H9 (cell line): ENCODE measurements around the gene COL28A1. TPM values are rescaled to one million over a fixed set of nuclear protein-coding genes. Genes with fewer than 3 reads are reported as not detected.

Experiments
- DNase-seq: peaks from one replicate; pipeline ENCODE4 v3.0.0-alpha.2; 2017
- H2AFZ ChIP-seq: one replicate; pipeline ENCODE4 v1.6.1; 2013; ENCODE audit warnings: mild to moderate bottlenecking, low read length, control low read depth, moderate library complexity
- H2AK5ac ChIP-seq: 2 replicates; pipeline ENCODE4 v1.6.1; 2013; ENCODE audit warnings: low read length, control low read depth, mixed read lengths; ENCODE audit not compliant: insufficient read length
- H2BK120ac ChIP-seq: one replicate; pipeline ENCODE4 v1.6.1; 2013; ENCODE audit warnings: low read depth, mild to moderate bottlenecking, low read length, control low read depth, inconsistent platforms; ENCODE audit not compliant: poor library complexity, severe bottlenecking
- H2BK12ac ChIP-seq: 2 replicates; pipeline ENCODE4 v1.6.1; 2013; ENCODE audit warnings: low read length, control low read depth, mixed read lengths, low read depth; ENCODE audit not compliant: insufficient read length
- H2BK15ac ChIP-seq: 2 replicates; pipeline ENCODE4 v1.6.1; 2013; ENCODE audit warnings: low read depth, low read length, control low read depth
- H2BK20ac ChIP-seq: one replicate; pipeline ENCODE4 v1.6.1; 2013; ENCODE audit warnings: low read depth, mild to moderate bottlenecking, low read length, control low read depth, inconsistent platforms; ENCODE audit not compliant: poor library complexity, severe bottlenecking
- H2BK5ac ChIP-seq: 2 replicates; pipeline ENCODE4 v1.6.1; 2013; ENCODE audit warnings: low read length, control low read depth, mixed read lengths; ENCODE audit not compliant: insufficient read length
- H3K14ac ChIP-seq: 2 replicates; pipeline ENCODE4 v1.6.1; 2013; ENCODE audit warnings: low read length, control low read depth; ENCODE audit not compliant: insufficient read depth
- H3K18ac ChIP-seq: 2 replicates; pipeline ENCODE4 v1.6.1; 2013; ENCODE audit warnings: low read depth, mild to moderate bottlenecking, mixed read lengths, low read length, control low read depth; ENCODE audit not compliant: insufficient read length
- H3K23ac ChIP-seq: 2 replicates; pipeline ENCODE4 v1.6.1; 2013; ENCODE audit warnings: low read length, control low read depth, mixed read lengths, low read depth; ENCODE audit not compliant: insufficient read length
- H3K23me2 ChIP-seq: 2 replicates; pipeline ENCODE4 v1.6.1; 2013; ENCODE audit warnings: low read depth, mild to moderate bottlenecking, mixed read lengths, low read length, control low read depth; ENCODE audit not compliant: insufficient read length, poor library complexity, severe bottlenecking
- H3K27ac ChIP-seq: 2 replicates; pipeline ENCODE4 v1.5.1; 2013; ENCODE audit warnings: low read length, control low read depth, mixed read lengths, low read depth; ENCODE audit not compliant: insufficient read length
- H3K27me3 ChIP-seq: 2 replicates; pipeline ENCODE4 v1.6.1; 2013; ENCODE audit warnings: low read length, control low read depth, inconsistent platforms; ENCODE audit not compliant: insufficient read depth
- H3K4ac ChIP-seq: 2 replicates; pipeline ENCODE4 v1.6.1; 2013; ENCODE audit warnings: low read depth, mild to moderate bottlenecking, control low read depth, inconsistent platforms, low read length, moderate library complexity
- H3K4me1 ChIP-seq: 2 replicates; pipeline ENCODE4 v1.6.1; 2013; ENCODE audit warnings: low read length, control low read depth, inconsistent platforms; ENCODE audit not compliant: insufficient read depth
- H3K4me2 ChIP-seq: 2 replicates; pipeline ENCODE4 v1.6.1; 2013; ENCODE audit warnings: low read length, control low read depth, mixed read lengths; ENCODE audit not compliant: insufficient read length, insufficient read depth
- H3K56ac ChIP-seq: 2 replicates; pipeline ENCODE4 v1.6.1; 2013; ENCODE audit warnings: low read depth, mild to moderate bottlenecking, mixed read lengths, low read length, control low read depth; ENCODE audit not compliant: insufficient read length
- H3K79me1 ChIP-seq: 2 replicates; pipeline ENCODE4 v1.6.1; 2013; ENCODE audit warnings: low read depth, mild to moderate bottlenecking, moderate library complexity, low read length, control low read depth, inconsistent platforms; ENCODE audit not compliant: insufficient read depth, poor library complexity, severe bottlenecking
- H3K79me2 ChIP-seq: 2 replicates; pipeline ENCODE4 v1.6.1; 2013; ENCODE audit warnings: low read length, control low read depth, inconsistent platforms; ENCODE audit not compliant: insufficient read depth
- H3K9ac ChIP-seq: 2 replicates; pipeline ENCODE4 v1.6.1; 2013; ENCODE audit warnings: low read length, control low read depth, mixed read lengths; ENCODE audit not compliant: insufficient read length; ENCODE audit errors: extremely low read depth
- H3K9me3 ChIP-seq: one replicate; pipeline ENCODE4 v1.6.1; 2013; ENCODE audit warnings: low read depth, low read length, inconsistent platforms; ENCODE audit not compliant: control insufficient read depth
- H3T11ph ChIP-seq: one replicate; pipeline ENCODE4 v1.6.1; 2013; ENCODE audit warnings: mild to moderate bottlenecking, low read length, control low read depth, inconsistent platforms
- H4K20me1 ChIP-seq: one replicate; pipeline ENCODE4 v1.6.1; 2013; ENCODE audit not compliant: control insufficient read depth, insufficient read length, insufficient read depth
- H4K5ac ChIP-seq: 2 replicates; pipeline ENCODE4 v1.6.1; 2013; ENCODE audit warnings: low read depth, mild to moderate bottlenecking, mixed read lengths, low read length, control low read depth; ENCODE audit not compliant: insufficient read length
- H4K8ac ChIP-seq: replicated peaks from 2 replicates; pipeline ENCODE4 v1.6.1; 2013; ENCODE audit warnings: low read length, control low read depth, mixed read lengths, low read depth; ENCODE audit not compliant: insufficient read length
- H4K91ac ChIP-seq: 2 replicates; pipeline ENCODE4 v1.6.1; 2013; ENCODE audit warnings: low read depth, mild to moderate bottlenecking, moderate library complexity, mixed read lengths, low read length, control low read depth; ENCODE audit not compliant: insufficient read length
- H3K27ac Mint-ChIP-seq, 3 experiments: 2 replicates in 2 of 3; 3 replicates in 1 of 3; pipeline ENCODE4 v1.8.0; 2020 to 2021; ENCODE audit warnings: mixed read lengths in 3 of 3, mild to moderate bottlenecking in 1 of 3, moderate library complexity in 1 of 3
- H3K27me3 Mint-ChIP-seq: 2 replicates; pipeline ENCODE4 v1.8.0; 2021; ENCODE audit warnings: low read depth, mild to moderate bottlenecking, moderate library complexity, mixed read lengths
- H3K36me3 Mint-ChIP-seq, 3 experiments: 2 replicates in 2 of 3; 3 replicates in 1 of 3; pipeline ENCODE4 v1.8.0; 2020 to 2021; ENCODE audit warnings: low read depth in 3 of 3, mixed read lengths in 3 of 3; ENCODE audit not compliant: insufficient read depth in 1 of 3
- H3K4me1 Mint-ChIP-seq, 2 experiments: 2 replicates each; pipeline ENCODE4 v1.8.0; 2020; ENCODE audit warnings: mixed read lengths in 2 of 2
- H3K4me3 Mint-ChIP-seq, 2 experiments: 2 replicates in 1 of 2; 3 replicates in 1 of 2; pipeline ENCODE4 v1.8.0; 2020 to 2021; ENCODE audit warnings: mild to moderate bottlenecking in 2 of 2, mixed read lengths in 2 of 2, moderate library complexity in 1 of 2
- H3K9me3 Mint-ChIP-seq, 2 experiments: 2 replicates in 1 of 2; 3 replicates in 1 of 2; pipeline ENCODE4 v1.8.0; 2020; ENCODE audit warnings: mild to moderate bottlenecking in 2 of 2, mixed read lengths in 2 of 2, moderate library complexity in 1 of 2
- CTCF ChIP-seq: fragments of 200-600 bp; sonication (generic); conservative IDR thresholded peaks from 3 replicates; pipeline ENCODE4 v1.8.0; 2021; ENCODE audit warnings: antibody characterized with exemption, mild to moderate bottlenecking
- total RNA-seq: library from RNA; stranded (reverse); gene quantifications from 2 replicates; pipeline ENCODE4 v1.2.1, GENCODE V29; 2021

The COL28A1 gene
- total RNA-seq, 1 experiment from 2014 or later, result 0.66 TPM

- Histone ChIP-seq H2BK15ac (no peak overlapping the region), H2AK5ac (no peak overlapping the region), H3K9me3 (peaks cover 14% of the 10 kb centered on the region), H3K79me1 (no peaks in the 10 kb centered on the region), H3T11ph (no peak overlapping the region), H3K27ac (peak overlapping the region; percentile 62), H2BK20ac (no peak overlapping the region), H4K91ac (no peak overlapping the region), H2BK5ac (no peak overlapping the region), H3K14ac (no peak overlapping the region), H3K4me2 (no peak overlapping the region), H3K4me1 (peaks cover 2% of the 10 kb centered on the region), H4K20me1 (no peaks in the 10 kb centered on the region), H3K56ac (no peak overlapping the region), H3K27me3 (no peaks in the 10 kb centered on the region), H3K79me2 (no peaks in the 10 kb centered on the region), H3K9ac (no peak overlapping the region), H3K4ac (no peak overlapping the region), H4K8ac (no peak overlapping the region), H2BK12ac (no peak overlapping the region), H3K23me2 (no peaks in the 10 kb centered on the region), H3K23ac (no peak overlapping the region), H3K18ac (no peak overlapping the region), H4K5ac (no peak overlapping the region), H2AFZ (no peak overlapping the region), H2BK120ac (no peak overlapping the region)
- H3K4me3 Mint-ChIP-seq, result no peak overlapping the region
- H3K9me3 Mint-ChIP-seq, result peaks cover 36 to 45% of the 10 kb centered on the region in 2 experiments
- H3K27ac Mint-ChIP-seq, result peak overlapping the region; percentile 86 to 98 (median 88); a peak in 6 of 7 replicates
- peaks cover 53 to 56% of the 10 kb centered on the region in 2 experiments for H3K4me1 Mint-ChIP-seq
- peaks cover 6 to 44% (median 34%) of the 10 kb centered on the region in 3 experiments for H3K36me3 Mint-ChIP-seq
- TF ChIP-seq CTCF, result no peak
- DNase-seq, result no peak
- no peaks in the 10 kb centered on the region for H3K27me3 Mint-ChIP-seq
Observed at GRCh38 chr7:7347045-7347444, 188.6 kb downstream of the COL28A1 start.
